Calu3 (cell line): ENCODE data around the gene DOCK9. TPM values are rescaled to one million over a fixed set of nuclear protein-coding genes. Genes with fewer than 3 reads are reported as not detected.

Experiments
- BruUV-seq: library from RNA; stranded (reverse); fragments of 400-500 nt; replicated peaks from 2 replicates; lab custom pipeline; 2021; lab: Mats Ljungman, UMichigan
- CTCF ChIA-PET: fragments of 300-600 bp; sonication (Branson Sonifier 250); formaldehyde crosslinking; loops from one replicate; lab custom pipeline; 2022; ENCODE audit warnings: antibody characterized with exemption; lab: Charles Lee
- DNase-seq: peaks from one replicate; pipeline ENCODE4 v3.0.0; 2022
- H3K27ac Mint-ChIP-seq: one replicate; pipeline ENCODE4 v1.8.0; 2022; ENCODE audit warnings: mixed read lengths; ENCODE audit not compliant: unreplicated experiment
- H3K27me3 Mint-ChIP-seq: one replicate; pipeline ENCODE4 v1.8.0; 2022; ENCODE audit warnings: mixed read lengths; ENCODE audit not compliant: unreplicated experiment
- H3K36me3 Mint-ChIP-seq: one replicate; pipeline ENCODE4 v1.8.0; 2022; ENCODE audit warnings: mild to moderate bottlenecking, moderate library complexity, mixed read lengths; ENCODE audit not compliant: insufficient read depth, unreplicated experiment
- H3K4me1 Mint-ChIP-seq: one replicate; pipeline ENCODE4 v1.8.0; 2022; ENCODE audit warnings: mild to moderate bottlenecking, low read depth, mixed read lengths; ENCODE audit not compliant: unreplicated experiment
- H3K4me3 Mint-ChIP-seq: one replicate; pipeline ENCODE4 v1.8.0; 2022; ENCODE audit warnings: mild to moderate bottlenecking, low read depth, moderate library complexity, mixed read lengths; ENCODE audit not compliant: unreplicated experiment
- H3K9me3 Mint-ChIP-seq: one replicate; pipeline ENCODE4 v1.8.0; 2022; ENCODE audit warnings: low read depth, mixed read lengths; ENCODE audit not compliant: unreplicated experiment
- intact Hi-C: fragments of 100-400 bp; cut with micrococcal nuclease; formaldehyde crosslinking; loops from one replicate; pipeline ENCODE4 v1.10.0; 2022; ENCODE audit not compliant: unreplicated experiment
- total RNA-seq: library from RNA; stranded (reverse); gene quantifications from 2 replicates; pipeline ENCODE4 v1.2.3, GENCODE V29; 2022
- TF ChIP-seq, protein P1 (sequence below): fragments of 200-600 bp; IDR thresholded peaks from one replicate; pipeline ENCODE4 v1.8.0; 2022; ENCODE audit warnings: antibody characterized with exemption; ENCODE audit not compliant: unreplicated experiment

DOCK9 gene
- total RNA-seq, 1 experiment from 2014 or later = 26.2 TPM

DNA sequence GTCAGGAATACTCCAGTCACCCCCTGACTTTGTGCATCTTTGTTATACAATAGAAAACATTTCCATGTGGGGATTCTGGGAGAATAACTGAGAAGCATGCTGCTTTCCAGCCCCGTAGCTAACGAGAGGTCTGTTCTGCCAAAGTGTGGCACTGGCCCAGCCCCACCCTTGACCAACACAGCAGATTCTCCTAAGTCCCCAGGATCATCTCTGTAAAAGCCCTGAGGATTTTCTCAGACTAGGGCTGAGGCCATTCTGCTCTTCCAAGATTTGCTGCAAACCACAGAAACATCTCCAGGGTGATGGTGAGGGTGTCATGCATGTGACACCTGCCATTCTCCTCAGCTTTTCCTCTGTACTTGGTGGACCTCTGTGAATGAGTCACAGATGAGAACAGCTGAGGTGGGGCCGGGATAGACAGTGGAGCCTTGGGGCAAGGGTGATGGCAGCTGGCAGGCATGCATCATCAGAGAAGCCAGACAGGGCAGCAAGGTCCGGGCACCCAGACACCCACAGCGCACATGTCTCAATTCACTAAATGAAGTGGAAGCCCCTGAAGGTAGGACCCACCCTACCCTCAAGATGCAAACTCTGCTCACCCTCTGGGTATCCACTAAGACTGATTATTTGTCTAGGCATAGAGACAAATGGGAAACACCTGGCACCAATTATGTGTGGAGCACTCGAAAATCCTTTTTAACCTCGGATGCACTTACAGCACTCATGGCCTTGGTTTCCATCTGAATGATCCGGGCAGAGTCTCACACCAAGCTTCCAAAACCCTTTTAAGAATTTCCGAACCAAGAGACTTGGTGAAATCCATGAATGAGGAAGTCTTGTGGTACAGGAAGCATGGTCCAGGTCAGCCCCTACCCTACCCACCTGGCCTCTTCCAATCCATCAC is 20.1 kb upstream of the DOCK9 start:
- H3K27me3 Mint-ChIP-seq = no peaks in the 10 kb centered on the region
- BruUV-seq = no TSS peak
- DNase-seq = no peak
- peaks cover 10% of the 10 kb centered on the region for H3K4me1 Mint-ChIP-seq
- no peak overlapping the region for H3K27ac Mint-ChIP-seq
- H3K4me3 Mint-ChIP-seq = no peak overlapping the region
- intact Hi-C loops = no loop called here
- CTCF ChIA-PET = no interaction called here
- no peaks in the 10 kb centered on the region for H3K9me3 Mint-ChIP-seq
- TF ChIP-seq, protein P1, sequence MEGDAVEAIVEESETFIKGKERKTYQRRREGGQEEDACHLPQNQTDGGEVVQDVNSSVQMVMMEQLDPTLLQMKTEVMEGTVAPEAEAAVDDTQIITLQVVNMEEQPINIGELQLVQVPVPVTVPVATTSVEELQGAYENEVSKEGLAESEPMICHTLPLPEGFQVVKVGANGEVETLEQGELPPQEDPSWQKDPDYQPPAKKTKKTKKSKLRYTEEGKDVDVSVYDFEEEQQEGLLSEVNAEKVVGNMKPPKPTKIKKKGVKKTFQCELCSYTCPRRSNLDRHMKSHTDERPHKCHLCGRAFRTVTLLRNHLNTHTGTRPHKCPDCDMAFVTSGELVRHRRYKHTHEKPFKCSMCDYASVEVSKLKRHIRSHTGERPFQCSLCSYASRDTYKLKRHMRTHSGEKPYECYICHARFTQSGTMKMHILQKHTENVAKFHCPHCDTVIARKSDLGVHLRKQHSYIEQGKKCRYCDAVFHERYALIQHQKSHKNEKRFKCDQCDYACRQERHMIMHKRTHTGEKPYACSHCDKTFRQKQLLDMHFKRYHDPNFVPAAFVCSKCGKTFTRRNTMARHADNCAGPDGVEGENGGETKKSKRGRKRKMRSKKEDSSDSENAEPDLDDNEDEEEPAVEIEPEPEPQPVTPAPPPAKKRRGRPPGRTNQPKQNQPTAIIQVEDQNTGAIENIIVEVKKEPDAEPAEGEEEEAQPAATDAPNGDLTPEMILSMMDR = no peak
- no peaks in the 10 kb centered on the region for H3K36me3 Mint-ChIP-seq

GRCh38 chr13:98997011-98997730 is 19.3 kb upstream of the DOCK9 start:
- no peaks in the 10 kb centered on the region for H3K36me3 Mint-ChIP-seq
- peaks cover 18% of the 10 kb centered on the region for H3K4me1 Mint-ChIP-seq
- CTCF ChIA-PET = no interaction called here
- no peak overlapping the region for H3K4me3 Mint-ChIP-seq
- TF ChIP-seq, protein P1 = no peak
- H3K27ac Mint-ChIP-seq = no peak overlapping the region
- no peaks in the 10 kb centered on the region for H3K9me3 Mint-ChIP-seq
- intact Hi-C loops = no loop called here
- no peak for DNase-seq
- H3K27me3 Mint-ChIP-seq = no peaks in the 10 kb centered on the region
- no TSS peak for BruUV-seq

DNA sequence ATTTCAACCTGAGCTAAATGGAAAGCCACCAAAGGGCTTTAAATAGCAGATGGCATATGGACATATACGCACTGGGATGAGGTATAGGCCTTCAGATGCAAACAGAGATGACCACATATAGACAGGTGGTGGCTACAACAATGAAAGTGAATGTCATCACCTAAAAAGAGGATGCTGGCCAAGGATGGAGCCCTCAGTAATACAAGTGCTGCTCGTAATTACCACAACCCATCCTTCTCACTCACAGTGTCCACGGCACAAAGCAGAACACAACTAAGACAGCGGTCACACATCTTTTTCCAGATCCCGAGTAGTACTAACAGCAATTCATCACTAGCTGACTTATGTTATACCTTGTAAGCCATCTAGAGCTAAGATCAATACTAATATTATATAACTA is 18.2 kb upstream of the DOCK9 start:
- CTCF ChIA-PET = no interaction called here
- no TSS peak for BruUV-seq
- Mint-ChIP-seq H3K27ac (no peak overlapping the region), H3K36me3 (no peaks in the 10 kb centered on the region), H3K4me1 (peaks cover 18% of the 10 kb centered on the region), H3K27me3 (no peaks in the 10 kb centered on the region), H3K9me3 (no peaks in the 10 kb centered on the region), H3K4me3 (no peak overlapping the region)
- intact Hi-C loops = no loop called here
- TF ChIP-seq, protein P1 = no peak
- DNase-seq = no peak

- intact Hi-C loops = no loop called here
- TF ChIP-seq, protein P1 = no peak
- no peak overlapping the region for H3K27ac Mint-ChIP-seq
- no TSS peak for BruUV-seq
- H3K4me1 Mint-ChIP-seq = peaks cover 18% of the 10 kb centered on the region
- H3K9me3 Mint-ChIP-seq = no peaks in the 10 kb centered on the region
- DNase-seq = no peak
- H3K4me3 Mint-ChIP-seq = no peak overlapping the region
- CTCF ChIA-PET = no interaction called here
- no peaks in the 10 kb centered on the region for H3K36me3 Mint-ChIP-seq
- H3K27me3 Mint-ChIP-seq = no peaks in the 10 kb centered on the region
Observed at GRCh38 chr13:98994896-98995295, 17.0 kb upstream of the DOCK9 start.
